Tibial artery (tissue), 4 donors: Measurements from ENCODE around the gene ERC2.

Experiments
- DNase-seq, 2 donors: peaks; one replicate each; pipeline ENCODE4 v3.0.0-alpha.2; 2019
- H3K27ac ChIP-seq, 2 donors: fragments of 200-600 bp; sonication (generic) in 1 of 2; 1 replicate in 1 of 2; 2 replicates in 1 of 2; pipeline ENCODE4 v1.5.1; 2018 to 2019; ENCODE audit warnings: mild to moderate bottlenecking in 1 of 2
- H3K27me3 ChIP-seq, 2 donors: fragments of 200-600 bp; sonication (generic) in 1 of 2; one replicate each; pipeline versions ENCODE4 v1.5.1 to v1.6.0; 2016 to 2019
- H3K36me3 ChIP-seq, 3 donors: fragments of 200-600 bp; sonication (generic) in 2 of 3; one replicate each; pipeline ENCODE4 v1.5.1; 2016 to 2019; ENCODE audit warnings: mild to moderate bottlenecking in 2 of 3
- H3K4me1 ChIP-seq, 4 donors: fragments of 200-600 bp; sonication (generic) in 2 of 4; 1 replicate in 3 of 4; 2 replicates in 1 of 4; pipeline ENCODE4 v1.5.1; 2016 to 2019
- H3K4me3 ChIP-seq, 2 donors: fragments of 200-600 bp; sonication (generic) in 1 of 2; 1 replicate in 1 of 2; 2 replicates in 1 of 2; pipeline ENCODE4 v1.5.1; 2018 to 2019; ENCODE audit warnings: mild to moderate bottlenecking in 2 of 2
- H3K9me3 ChIP-seq, 3 donors: fragments of 200-600 bp; sonication (generic) in 1 of 3; one replicate each; pipeline ENCODE4 v1.5.1; 2016 to 2019
- intact Hi-C: fragments of 100-400 bp; cut with DNase I; formaldehyde crosslinking; loops from one replicate; pipeline ENCODE4 v1.15.0; 2023; ENCODE audit warnings: low total_unique reads
- TF ChIP-seq, protein P1 (sequence below), 2 experiments: fragments of 200-600 bp in 1 of 2; fragments of 450-650 bp in 1 of 2; IDR thresholded peaks; one replicate each; pipeline ENCODE4 v1.5.1; 2017 to 2019; ENCODE audit warnings: antibody characterized with exemption in 2 of 2, mild to moderate bottlenecking in 1 of 2, moderate library complexity in 1 of 2

The ERC2 gene

DNA sequence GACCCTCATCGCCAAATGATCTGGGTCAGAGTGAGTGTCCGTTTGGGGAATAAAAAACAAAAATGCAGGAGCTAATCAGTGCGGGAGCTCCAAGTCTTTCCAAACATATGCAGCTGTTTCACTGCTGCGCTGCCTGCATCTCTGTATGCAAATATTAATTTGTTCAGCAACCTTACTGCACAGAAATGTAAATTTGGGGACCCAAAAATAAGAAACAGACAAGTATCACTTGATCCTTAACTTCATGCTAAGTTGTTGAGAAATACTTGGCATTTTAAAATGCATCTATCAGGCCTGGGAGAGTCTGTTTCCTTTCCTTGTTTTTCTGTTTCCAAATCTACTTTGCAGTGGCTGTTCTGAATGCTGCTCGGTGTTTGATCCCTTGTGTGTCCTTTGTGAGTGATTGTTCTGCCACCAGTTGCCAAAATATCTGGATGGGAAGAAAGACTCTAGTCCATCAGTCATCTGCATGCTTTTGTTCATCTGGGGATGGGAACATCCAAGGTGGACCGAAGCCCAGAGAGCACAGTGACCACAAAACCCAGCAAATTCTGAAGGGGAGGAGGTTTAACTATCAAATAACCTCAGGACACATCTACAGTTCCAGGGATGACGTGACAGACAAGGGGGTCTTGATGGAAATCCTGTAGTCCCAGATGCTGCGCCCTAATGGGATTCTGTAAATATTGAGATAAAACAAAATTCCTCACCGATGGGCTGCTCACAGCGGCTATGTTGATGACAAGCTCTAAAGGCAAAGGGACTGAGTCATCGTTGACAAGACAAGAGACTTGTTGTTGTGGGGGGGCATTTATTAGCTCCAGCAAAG is 781.6 kb downstream of the ERC2 start:
- H3K4me1 ChIP-seq: no peaks in the 10 kb centered on the region
- no peaks in the 10 kb centered on the region for H3K9me3 ChIP-seq
- intact Hi-C loops: no loop called here
- TF ChIP-seq, protein P1, sequence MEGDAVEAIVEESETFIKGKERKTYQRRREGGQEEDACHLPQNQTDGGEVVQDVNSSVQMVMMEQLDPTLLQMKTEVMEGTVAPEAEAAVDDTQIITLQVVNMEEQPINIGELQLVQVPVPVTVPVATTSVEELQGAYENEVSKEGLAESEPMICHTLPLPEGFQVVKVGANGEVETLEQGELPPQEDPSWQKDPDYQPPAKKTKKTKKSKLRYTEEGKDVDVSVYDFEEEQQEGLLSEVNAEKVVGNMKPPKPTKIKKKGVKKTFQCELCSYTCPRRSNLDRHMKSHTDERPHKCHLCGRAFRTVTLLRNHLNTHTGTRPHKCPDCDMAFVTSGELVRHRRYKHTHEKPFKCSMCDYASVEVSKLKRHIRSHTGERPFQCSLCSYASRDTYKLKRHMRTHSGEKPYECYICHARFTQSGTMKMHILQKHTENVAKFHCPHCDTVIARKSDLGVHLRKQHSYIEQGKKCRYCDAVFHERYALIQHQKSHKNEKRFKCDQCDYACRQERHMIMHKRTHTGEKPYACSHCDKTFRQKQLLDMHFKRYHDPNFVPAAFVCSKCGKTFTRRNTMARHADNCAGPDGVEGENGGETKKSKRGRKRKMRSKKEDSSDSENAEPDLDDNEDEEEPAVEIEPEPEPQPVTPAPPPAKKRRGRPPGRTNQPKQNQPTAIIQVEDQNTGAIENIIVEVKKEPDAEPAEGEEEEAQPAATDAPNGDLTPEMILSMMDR (IDR thresholded peaks at IDR 0.05): no peak
- no peak for DNase-seq
- no peak overlapping the region for H3K27ac ChIP-seq
- H3K36me3 ChIP-seq: no peaks in the 10 kb centered on the region
- peaks cover 0 to 5% of the 10 kb centered on the region in 2 donors for H3K27me3 ChIP-seq
- H3K4me3 ChIP-seq: no peak overlapping the region

DNA sequence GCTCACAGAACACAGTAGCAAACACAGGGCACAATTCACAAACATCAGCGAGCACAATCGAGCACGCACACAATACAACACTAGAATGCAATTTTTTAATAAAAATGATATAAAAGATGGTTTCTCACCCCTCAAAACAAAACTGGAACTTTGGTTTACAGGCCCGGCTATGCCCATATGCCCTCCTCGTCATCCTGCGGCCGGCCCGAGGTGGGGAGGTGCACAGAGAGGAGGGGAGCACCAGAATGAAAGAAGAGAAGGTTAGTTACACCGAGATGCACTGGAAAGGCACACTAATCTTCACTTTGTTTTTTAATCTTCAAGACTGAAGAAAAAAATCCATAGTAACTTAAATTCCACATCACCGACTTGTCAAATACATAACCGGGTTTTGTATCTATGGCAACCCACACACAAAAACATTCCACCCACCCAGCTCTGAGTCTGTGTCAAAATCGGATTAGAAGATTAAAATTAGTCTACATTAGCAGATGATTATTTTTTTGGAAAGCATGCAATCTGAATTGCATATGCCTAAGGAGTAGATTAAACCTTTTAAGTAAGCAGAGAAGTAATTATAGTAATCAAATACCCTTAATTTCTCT is 784.5 kb downstream of the ERC2 start:
- intact Hi-C loops: no loop called here
- no peaks in the 10 kb centered on the region for H3K9me3 ChIP-seq
- H3K4me3 ChIP-seq: no peak overlapping the region
- H3K36me3 ChIP-seq: no peaks in the 10 kb centered on the region
- H3K27ac ChIP-seq: no peak overlapping the region
- H3K4me1 ChIP-seq: no peaks in the 10 kb centered on the region
- TF ChIP-seq, protein P1 (IDR thresholded peaks at IDR 0.05): no peak
- DNase-seq: no peak
- peaks cover 0 to 5% of the 10 kb centered on the region in 2 donors for H3K27me3 ChIP-seq

DNA sequence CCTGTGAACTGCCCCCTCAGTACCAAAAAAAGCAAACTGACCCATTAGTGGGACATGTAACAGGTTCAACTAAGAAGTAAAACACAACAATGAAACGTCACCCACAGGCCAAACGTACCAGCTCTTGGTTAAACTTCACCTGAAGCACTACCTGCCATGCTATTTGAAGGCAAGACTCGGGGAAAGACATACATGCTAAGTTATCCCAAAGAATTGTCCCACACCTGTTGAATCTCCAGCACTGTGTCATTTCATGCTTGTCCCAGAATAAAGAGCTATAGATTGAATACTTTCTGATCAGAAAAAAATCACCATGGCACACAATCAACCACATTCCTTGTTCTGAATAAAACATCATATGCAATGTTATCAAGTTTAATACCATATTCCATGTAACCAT is 785.8 kb downstream of the ERC2 start:
- DNase-seq: no peak
- H3K27ac ChIP-seq: no peak overlapping the region
- no peaks in the 10 kb centered on the region for H3K36me3 ChIP-seq
- H3K9me3 ChIP-seq: no peaks in the 10 kb centered on the region
- H3K4me3 ChIP-seq: no peak overlapping the region
- TF ChIP-seq, protein P1 (IDR thresholded peaks at IDR 0.05): no peak
- H3K4me1 ChIP-seq: no peaks in the 10 kb centered on the region
- no peaks in the 10 kb centered on the region for H3K27me3 ChIP-seq
- intact Hi-C loops: no loop called here

DNA sequence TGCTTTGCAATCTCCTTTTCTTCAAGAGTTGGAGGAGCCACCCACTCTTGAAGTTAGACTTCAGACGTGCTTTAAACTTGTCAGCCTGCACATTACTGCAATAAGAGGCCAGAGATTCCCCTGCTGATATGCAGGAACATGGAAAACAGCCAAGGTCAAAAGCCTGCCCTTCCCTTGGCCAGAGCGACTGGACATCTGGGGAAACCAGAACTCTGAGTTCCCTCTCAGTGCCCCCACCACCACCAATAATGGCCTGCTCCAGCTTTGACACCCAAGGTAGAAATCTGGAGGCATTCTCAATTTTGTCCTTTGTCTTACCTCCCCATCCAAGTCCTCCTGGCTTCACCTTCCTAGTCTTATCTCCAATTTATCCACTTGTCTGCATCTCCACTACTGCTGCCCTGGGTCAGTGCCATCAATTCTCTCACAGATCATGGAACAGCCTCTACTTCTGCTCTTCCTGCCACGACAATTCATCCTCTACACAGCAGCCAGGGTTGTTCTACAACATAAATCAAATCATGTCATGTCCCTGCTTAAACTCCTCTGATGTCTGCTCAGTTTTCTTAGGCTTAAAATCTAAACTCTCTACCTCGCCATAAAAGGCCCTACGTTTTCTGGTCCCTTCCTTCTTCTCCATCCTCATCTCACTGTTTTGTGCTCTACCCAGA is 789.6 kb downstream of the ERC2 start:
- no peak for DNase-seq
- Histone ChIP-seq H3K4me3 (no peak overlapping the region), H3K27ac (no peak overlapping the region), H3K36me3 (no peaks in the 10 kb centered on the region), H3K27me3 (no peaks in the 10 kb centered on the region), H3K9me3 (no peaks in the 10 kb centered on the region), H3K4me1 (no peaks in the 10 kb centered on the region)
- TF ChIP-seq, protein P1 (IDR thresholded peaks at IDR 0.05): no peak
- intact Hi-C loops: no loop called here

DNA sequence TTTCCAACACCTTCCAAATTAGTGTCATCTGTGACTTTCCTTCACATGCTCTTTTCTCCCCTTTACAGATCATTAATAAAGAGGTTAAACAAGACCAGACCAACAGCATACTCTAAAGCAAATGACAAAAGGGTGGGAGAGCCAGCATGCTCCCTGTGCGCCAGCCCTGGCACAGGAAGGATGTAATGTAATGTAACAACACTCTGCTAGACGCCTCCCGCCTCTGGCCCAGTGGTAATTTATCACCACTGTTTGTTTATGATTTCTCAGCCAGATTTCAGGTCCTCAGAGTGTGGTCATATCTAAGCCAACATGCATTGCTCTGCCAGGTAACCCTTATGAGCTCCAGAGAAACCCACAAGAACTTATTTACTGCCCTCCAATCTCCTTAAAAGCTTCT is 791.6 kb downstream of the ERC2 start:
- H3K4me3 ChIP-seq: no peak overlapping the region
- intact Hi-C loops: no loop called here
- TF ChIP-seq, protein P1 (IDR thresholded peaks at IDR 0.05): no peak
- no peaks in the 10 kb centered on the region for H3K36me3 ChIP-seq
- DNase-seq: no peak
- peaks cover 0 to 11% of the 10 kb centered on the region in 2 donors for H3K27me3 ChIP-seq
- H3K9me3 ChIP-seq: no peaks in the 10 kb centered on the region
- H3K4me1 ChIP-seq: no peaks in the 10 kb centered on the region
- no peak overlapping the region for H3K27ac ChIP-seq
